Naive thymus-derived CD4-positive, alpha-beta T cell (primary cell): Measurements from ENCODE around the gene KCNK7. TPM values are rescaled to one million over a fixed set of nuclear protein-coding genes. Genes with fewer than 3 reads are reported as not detected.

Experiments used
- ATAC-seq: fragments of 150-1000 bp; cut with Tn5 transposase; 2 replicates; pipeline ENCODE4 v1.10.0; 2021; ENCODE audit warnings: mild to moderate bottlenecking, moderate library complexity
- CTCF ChIA-PET: fragments of 350-600 bp; sonication (Branson Sonifier 250); formaldehyde crosslinking; loops from one replicate; lab custom pipeline; 2021; ENCODE audit warnings: antibody characterized with exemption; lab: Charles Lee
- POLR2A ChIA-PET: fragments of 350-600 bp; sonication (Branson Sonifier 250); formaldehyde crosslinking; loops from one replicate; lab custom pipeline; 2021; ENCODE audit warnings: antibody characterized with exemption, inconsistent platforms; lab: Charles Lee
- DNase-seq, 9 donors: peaks; one replicate each; pipeline versions ENCODE4 v3.0.0 to v3.0.0-alpha.2; 2020 to 2022; ENCODE audit warnings: mixed read lengths in 1 of 9
- H3K27ac ChIP-seq: one replicate; pipeline ENCODE4 v1.7.0; 2013; ENCODE audit warnings: mild to moderate bottlenecking, low read depth, low read length, moderate library complexity
- H3K27me3 ChIP-seq, 2 donors: one replicate each; pipeline ENCODE4 v1.7.0; 2013; ENCODE audit warnings: low read length in 2 of 2, mild to moderate bottlenecking in 2 of 2, moderate library complexity in 2 of 2; ENCODE audit not compliant: control insufficient read depth in 2 of 2, insufficient read depth in 2 of 2
- H3K36me3 ChIP-seq, 3 experiments: 1 replicate in 2 of 3; 2 replicates in 1 of 3; pipeline ENCODE4 v1.7.0; 2013; ENCODE audit warnings: low read length in 3 of 3, mild to moderate bottlenecking in 3 of 3, moderate library complexity in 1 of 3; ENCODE audit not compliant: insufficient read depth in 3 of 3, control insufficient read depth in 2 of 3
- H3K4me1 ChIP-seq, 2 donors: one replicate each; pipeline ENCODE4 v1.7.0; 2013; ENCODE audit warnings: low read length in 2 of 2, mild to moderate bottlenecking in 2 of 2, moderate library complexity in 1 of 2; ENCODE audit not compliant: control insufficient read depth in 2 of 2, insufficient read depth in 2 of 2
- H3K4me3 ChIP-seq: 2 replicates; pipeline ENCODE4 v1.7.0; 2013; ENCODE audit warnings: mild to moderate bottlenecking, low read length
- H3K9me3 ChIP-seq, 3 experiments: 1 replicate in 2 of 3; 2 replicates in 1 of 3; pipeline ENCODE4 v1.7.0; 2013; ENCODE audit warnings: low read length in 3 of 3; ENCODE audit not compliant: control insufficient read depth in 2 of 3
- H3K27ac Mint-ChIP-seq, 9 donors: one replicate each; pipeline ENCODE4 v1.8.0; 2020 to 2022; ENCODE audit warnings: mixed read lengths in 9 of 9, mild to moderate bottlenecking in 8 of 9, moderate library complexity in 5 of 9, inconsistent platforms in 2 of 9
- H3K27me3 Mint-ChIP-seq, 5 donors: one replicate each; pipeline ENCODE4 v1.8.0; 2021 to 2022; ENCODE audit warnings: mixed read lengths in 5 of 5, mild to moderate bottlenecking in 1 of 5
- H3K36me3 Mint-ChIP-seq, 5 donors: one replicate each; pipeline ENCODE4 v1.8.0; 2020 to 2022; ENCODE audit warnings: mixed read lengths in 5 of 5, mild to moderate bottlenecking in 3 of 5, inconsistent platforms in 1 of 5
- H3K4me1 Mint-ChIP-seq, 7 donors: one replicate each; pipeline ENCODE4 v1.8.0; 2020 to 2022; ENCODE audit warnings: mixed read lengths in 7 of 7, mild to moderate bottlenecking in 3 of 7, inconsistent platforms in 1 of 7
- H3K4me3 Mint-ChIP-seq, 10 donors: one replicate each; pipeline ENCODE4 v1.8.0; 2020 to 2022; ENCODE audit warnings: mild to moderate bottlenecking in 10 of 10, mixed read lengths in 10 of 10, moderate library complexity in 6 of 10, inconsistent platforms in 2 of 10
- H3K9me3 Mint-ChIP-seq, 11 donors: one replicate each; pipeline ENCODE4 v1.8.0; 2020 to 2022; ENCODE audit warnings: mixed read lengths in 11 of 11, mild to moderate bottlenecking in 4 of 11, inconsistent platforms in 1 of 11, moderate library complexity in 1 of 11
- intact Hi-C, 2 donors: fragments of 100-400 bp; cut with micrococcal nuclease; formaldehyde crosslinking; loops; one replicate each; pipeline ENCODE4 v1.15.1; 2023
- polyA plus RNA-seq, 2 donors: library from polyadenylated mRNA; unstranded; fragments of 300-500 nt; fragmentation: Illumina TruSeq; gene quantifications; one replicate each; pipeline ENCODE4 v1.2.3, GENCODE V29; 2021
- total RNA-seq, 6 experiments: library from RNA in 5 of 6; stranded (reverse) in 5 of 6; gene quantifications; 1 replicate in 5 of 6; 2 replicates in 1 of 6; pipeline ENCODE4 v1.2.3 and lab custom pipeline; 2021 to 2026

KCNK7 gene
- total and polyA plus RNA-seq, 7 experiments from 2014 or later = 0.25 to 9.2 (median 3.8) TPM; not detected in 1

DNA sequence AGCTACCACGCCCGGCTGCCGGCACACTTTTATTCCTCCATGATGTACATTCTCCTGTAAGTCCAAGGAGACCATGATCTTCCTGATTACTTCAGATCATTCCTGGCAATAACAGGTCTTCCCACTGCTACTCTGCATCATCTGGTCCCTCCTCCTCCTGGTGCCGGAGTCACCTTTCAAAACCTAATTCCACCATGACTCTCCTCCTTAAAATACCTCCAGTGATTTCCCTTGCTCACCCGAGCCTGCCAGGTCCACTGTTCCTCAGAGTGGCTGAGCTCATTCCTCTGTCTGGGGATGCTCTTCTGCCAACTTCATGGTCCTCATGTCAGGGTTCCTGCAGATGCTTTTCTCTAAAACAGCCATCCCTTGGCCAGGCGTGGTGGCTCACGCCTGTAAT lies 33.6 kb downstream of the KCNK7 start:
- DNase-seq (no peak), ATAC-seq (no peak)
- CTCF ChIA-PET = interaction anchor here (1.3 to 1.5 kb wide), 2 partner anchors 9 to 17 kb away, joined by 3 to 4 read pairs; no protein-coding TSS in a partner anchor
- Histone ChIP-seq H3K9me3 (no peaks in the 10 kb centered on the region), H3K4me3 (no peak overlapping the region), H3K27me3 (no peaks in the 10 kb centered on the region), H3K36me3 (no peaks in the 10 kb centered on the region), H3K4me1 (peaks cover 35 to 46% of the 10 kb centered on the region in 2 donors), H3K27ac (no peak overlapping the region)
- H3K27ac Mint-ChIP-seq = peak overlapping the region in 5 of 9 donors; percentile 38 to 98 (median 79)
- POLR2A ChIA-PET = interaction anchor here (1.0 to 10.2 kb wide), 5 partner anchors 9 to 57 kb away, joined by 3 to 186 read pairs (median 8); partner anchors contain the start of genes EHBP1L1, FAM89B, SCYL1 and ZNRD2
- H3K9me3 Mint-ChIP-seq = no peaks in the 10 kb centered on the region
- H3K4me3 Mint-ChIP-seq = peak overlapping the region in 2 of 10 donors; percentile 16 to 57
- H3K4me1 Mint-ChIP-seq = peaks cover 35 to 70% (median 59%) of the 10 kb centered on the region in 7 donors
- intact Hi-C loops = no loop called here
- H3K27me3 Mint-ChIP-seq = no peaks in the 10 kb centered on the region
- H3K36me3 Mint-ChIP-seq = no peaks in the 10 kb centered on the region

DNA sequence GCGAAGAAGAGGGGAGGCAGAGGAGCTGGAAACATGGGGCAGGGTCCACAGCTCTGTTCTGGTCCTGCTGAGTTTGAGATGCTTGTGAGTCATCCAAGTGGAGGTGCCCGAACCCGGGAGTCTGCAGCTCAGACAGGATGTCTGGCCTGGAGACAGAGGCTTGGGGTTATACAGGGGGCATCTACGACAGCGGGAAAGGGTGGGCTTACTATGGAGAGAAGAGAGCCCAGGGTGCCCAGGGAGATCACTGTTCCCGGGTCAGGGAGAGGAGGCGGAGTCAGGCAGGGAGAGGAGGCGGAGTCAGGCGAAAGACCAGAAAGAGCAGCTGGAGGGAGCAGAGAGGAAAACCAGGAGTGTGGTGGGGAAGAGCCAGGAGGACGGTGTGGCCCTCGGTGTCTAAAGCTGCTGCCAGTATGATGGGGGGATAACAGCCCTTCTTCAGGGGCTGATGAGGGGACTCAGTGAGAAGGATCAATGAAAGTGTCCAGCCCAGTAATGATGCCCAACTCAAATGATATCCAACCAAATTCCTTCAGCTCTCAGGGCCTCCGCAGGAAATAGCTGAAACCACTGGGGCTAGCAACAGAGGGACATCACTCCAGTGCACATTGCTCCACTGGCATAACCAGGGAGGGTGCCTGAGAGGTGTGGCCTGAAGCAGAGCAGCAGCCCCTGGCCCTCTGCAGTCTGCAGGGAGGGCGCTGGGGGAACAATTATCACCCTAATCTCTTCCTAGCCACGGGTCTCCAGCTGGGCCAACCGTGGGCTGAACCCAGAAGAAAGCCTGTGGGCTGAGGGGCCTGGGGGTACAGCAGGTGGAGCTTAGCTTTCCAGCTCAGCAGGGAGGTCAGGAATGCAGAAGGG lies 34.8 kb downstream of the KCNK7 start:
- Mint-ChIP-seq H3K4me1 (peaks cover 42 to 70% (median 56%) of the 10 kb centered on the region in 7 donors), H3K9me3 (no peaks in the 10 kb centered on the region), H3K27me3 (no peaks in the 10 kb centered on the region), H3K36me3 (no peaks in the 10 kb centered on the region), H3K27ac (peak overlapping the region; percentile 18 to 95 (median 81)), H3K4me3 (peak overlapping the region in 6 of 10 donors; percentile 17 to 98 (median 51))
- Histone ChIP-seq H3K27me3 (no peaks in the 10 kb centered on the region), H3K36me3 (no peaks in the 10 kb centered on the region), H3K9me3 (no peaks in the 10 kb centered on the region), H3K27ac (no peak overlapping the region), H3K4me1 (peaks cover 27 to 46% of the 10 kb centered on the region in 2 donors), H3K4me3 (no peak overlapping the region)
- ChIA-PET POLR2A (interaction anchor here (0.6 to 10.2 kb wide), 13 partner anchors 10 to 439 kb away, joined by 3 to 186 read pairs (median 4); partner anchors contain the start of genes EHBP1L1, FAM89B, FAU and MALAT1), CTCF (interaction anchor here (0.7 to 2.0 kb wide), 5 partner anchors 8 to 27 kb away, joined by 3 to 8 read pairs (median 4); partner anchors contain the start of gene ZNRD2)
- DNase-seq = no peak
- no peak for ATAC-seq
- intact Hi-C loops = no loop called here

- peak overlapping the region in 9 of 10 donors; percentile 17 to 98 (median 38) for H3K4me3 Mint-ChIP-seq
- Histone ChIP-seq H3K27me3 (no peaks in the 10 kb centered on the region), H3K36me3 (no peaks in the 10 kb centered on the region), H3K4me1 (peaks cover 20 to 47% of the 10 kb centered on the region in 2 donors), H3K4me3 (no peak overlapping the region), H3K9me3 (no peaks in the 10 kb centered on the region), H3K27ac (peak overlapping the region; percentile 89)
- no peak for DNase-seq
- peaks cover 42 to 70% (median 56%) of the 10 kb centered on the region in 7 donors for H3K4me1 Mint-ChIP-seq
- H3K9me3 Mint-ChIP-seq = no peaks in the 10 kb centered on the region
- peak overlapping the region; percentile 18 to 95 (median 81) for H3K27ac Mint-ChIP-seq
- intact Hi-C loops = no loop called here
- H3K27me3 Mint-ChIP-seq = no peaks in the 10 kb centered on the region
- CTCF ChIA-PET = interaction anchor here (0.6 to 2.0 kb wide), 7 partner anchors 10 to 667 kb away, joined by 3 to 8 read pairs (median 4); partner anchors contain the start of gene ZNRD2
- POLR2A ChIA-PET = interaction anchor here (0.6 to 10.2 kb wide), 13 partner anchors 11 to 438 kb away, joined by 3 to 186 read pairs (median 4); partner anchors contain the start of genes EHBP1L1, FAM89B, FAU and MALAT1
- H3K36me3 Mint-ChIP-seq = no peaks in the 10 kb centered on the region
- ATAC-seq = no peak
These were observed 35.6 kb downstream of the KCNK7 start for GRCh38 chr11:65559951-65560537.

- ChIA-PET POLR2A (interaction anchor here (0.6 to 10.2 kb wide), 9 partner anchors 12 to 794 kb away, joined by 3 to 186 read pairs (median 4); partner anchors contain the start of genes EHBP1L1, FAM89B and ZNRD2), CTCF (interaction anchor here (0.6 to 2.0 kb wide), 6 partner anchors 11 to 668 kb away, joined by 3 to 8 read pairs (median 4); partner anchors contain the start of gene ZNRD2)
- Histone ChIP-seq H3K4me3 (no peak overlapping the region), H3K36me3 (no peaks in the 10 kb centered on the region), H3K27ac (peak overlapping the region; percentile 89), H3K4me1 (peaks cover 20 to 52% of the 10 kb centered on the region in 2 donors), H3K27me3 (no peaks in the 10 kb centered on the region), H3K9me3 (no peaks in the 10 kb centered on the region)
- DNase-seq (no peak), ATAC-seq (no peak)
- peak overlapping the region; percentile 1 to 98 (median 79) for H3K4me3 Mint-ChIP-seq
- no peaks in the 10 kb centered on the region for H3K36me3 Mint-ChIP-seq
- H3K9me3 Mint-ChIP-seq = no peaks in the 10 kb centered on the region
- intact Hi-C loops = no loop called here
- H3K4me1 Mint-ChIP-seq = peaks cover 42 to 70% (median 57%) of the 10 kb centered on the region in 7 donors
- peak overlapping the region in 8 of 9 donors; percentile 68 to 95 (median 88) for H3K27ac Mint-ChIP-seq
- no peaks in the 10 kb centered on the region for H3K27me3 Mint-ChIP-seq
These were observed 36.1 kb downstream of the KCNK7 start for GRCh38 chr11:65559535-65559934.

DNA sequence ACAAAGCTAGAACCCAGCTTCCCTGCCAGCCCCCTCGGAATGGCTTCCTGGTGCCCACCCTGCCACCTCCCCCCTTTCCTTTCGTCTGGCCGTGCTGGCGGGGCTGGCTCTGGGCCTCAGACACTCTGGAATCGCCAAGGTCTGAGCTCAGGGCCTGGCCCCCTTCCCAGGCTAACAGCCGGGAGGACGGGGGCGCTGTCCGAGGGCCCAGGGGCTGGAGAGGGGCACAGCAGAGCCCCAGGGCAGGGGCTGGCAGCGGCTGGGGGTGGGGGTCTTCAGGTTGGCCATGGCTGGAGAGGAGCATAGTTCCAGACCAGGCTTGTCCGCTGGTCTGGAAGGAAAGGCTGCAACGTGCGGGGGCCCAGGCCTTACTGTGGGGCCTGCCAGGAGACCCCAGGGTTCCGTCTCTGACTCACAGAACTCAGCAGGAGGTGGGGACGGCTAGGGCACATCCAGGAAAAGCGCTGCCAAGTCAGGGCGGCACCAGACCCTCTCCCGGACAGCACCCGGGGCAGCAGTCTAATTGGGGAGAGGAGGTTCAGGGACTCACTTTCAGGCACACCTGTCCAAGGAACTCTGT lies 36.6 kb downstream of the KCNK7 start:
- Histone ChIP-seq H3K36me3 (no peaks in the 10 kb centered on the region), H3K4me1 (peaks cover 22 to 57% of the 10 kb centered on the region in 2 donors), H3K9me3 (no peaks in the 10 kb centered on the region), H3K27ac (peak overlapping the region; percentile 89), H3K4me3 (peak overlapping the region; percentile 53), H3K27me3 (no peaks in the 10 kb centered on the region)
- H3K4me1 Mint-ChIP-seq = peaks cover 46 to 75% (median 61%) of the 10 kb centered on the region in 7 donors
- ATAC-seq = no peak
- CTCF ChIA-PET = interaction anchor here (0.6 to 0.7 kb wide), 2 partner anchors 285 to 1876 kb away, joined by 3 to 4 read pairs; no protein-coding TSS in a partner anchor
- H3K9me3 Mint-ChIP-seq = no peaks in the 10 kb centered on the region
- POLR2A ChIA-PET = interaction anchor here (0.6 to 10.2 kb wide), 9 partner anchors 12 to 794 kb away, joined by 3 to 186 read pairs (median 4); partner anchors contain the start of genes EHBP1L1, FAM89B and ZNRD2
- H3K27me3 Mint-ChIP-seq = no peaks in the 10 kb centered on the region
- DNase-seq = no peak
- H3K27ac Mint-ChIP-seq = peak overlapping the region; percentile 68 to 95 (median 87)
- H3K36me3 Mint-ChIP-seq = no peaks in the 10 kb centered on the region
- intact Hi-C loops = loop anchor here in 1 of 2 donors (1.0 kb wide), 1 partner anchor 11 kb away; the partner anchor contains the start of gene ZNRD2
- peak overlapping the region; percentile 60 to 98 (median 79) for H3K4me3 Mint-ChIP-seq
